ENCODE results near the gene ZNF544.
"Not testable (repeated sequence)": the region's sequence is repeated elsewhere in the genome, so short reads cannot be mapped to it uniquely, and the experiment has no call there.

Gene ZNF544

DNA sequence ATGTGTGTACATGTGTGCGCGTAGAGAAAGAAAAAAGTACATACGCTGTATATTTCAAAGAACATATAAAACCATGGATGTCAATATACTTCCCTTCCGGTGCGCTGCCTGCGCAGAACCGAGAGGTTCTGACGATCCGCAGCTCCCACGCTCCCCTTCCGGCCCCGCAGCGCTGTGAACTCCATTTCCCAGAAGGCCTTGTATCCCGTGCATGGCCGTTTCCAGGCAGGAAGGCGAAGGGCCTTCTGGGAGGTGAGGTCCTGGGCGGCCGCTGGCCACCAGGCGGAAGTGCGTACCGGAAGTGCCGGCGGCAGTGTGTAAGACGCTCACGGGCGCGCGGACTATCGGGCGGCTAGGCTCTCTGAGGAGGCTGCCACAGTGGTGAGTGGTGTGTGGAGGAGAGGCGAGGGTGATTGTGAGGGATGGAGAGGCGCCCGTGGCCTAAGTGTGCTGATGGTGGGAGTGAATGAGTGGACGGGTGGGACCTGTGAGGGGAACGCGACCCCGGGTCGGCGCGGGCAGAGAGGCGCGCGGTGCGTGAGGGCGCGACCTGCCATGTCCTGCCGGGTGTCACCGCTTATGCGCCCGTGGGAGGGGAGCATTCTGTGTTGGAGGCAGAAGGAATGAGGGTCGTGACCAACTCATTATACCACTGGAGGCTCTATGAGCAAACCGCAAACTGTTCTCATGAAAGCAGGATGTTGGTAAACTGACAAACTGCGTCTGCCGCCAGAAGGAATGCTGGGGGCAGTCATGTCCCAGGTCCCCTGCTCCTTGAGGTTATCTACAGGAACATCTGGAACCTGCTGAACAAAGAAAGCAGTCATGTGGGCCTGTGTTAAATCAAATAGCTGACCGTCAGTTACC lies 76.6 kb downstream of the ZNF544 start, which contains the start of gene ERVK3-1:
Gene ERVK3-1, plus strand, starts transcription at position 313 of the 867 bp plus-strand sequence. CDS start 6,792 bp downstream, outside the sequence.
- peak; percentile 95 for DNase-seq (ENCODE audit: low spot score)

DNA sequence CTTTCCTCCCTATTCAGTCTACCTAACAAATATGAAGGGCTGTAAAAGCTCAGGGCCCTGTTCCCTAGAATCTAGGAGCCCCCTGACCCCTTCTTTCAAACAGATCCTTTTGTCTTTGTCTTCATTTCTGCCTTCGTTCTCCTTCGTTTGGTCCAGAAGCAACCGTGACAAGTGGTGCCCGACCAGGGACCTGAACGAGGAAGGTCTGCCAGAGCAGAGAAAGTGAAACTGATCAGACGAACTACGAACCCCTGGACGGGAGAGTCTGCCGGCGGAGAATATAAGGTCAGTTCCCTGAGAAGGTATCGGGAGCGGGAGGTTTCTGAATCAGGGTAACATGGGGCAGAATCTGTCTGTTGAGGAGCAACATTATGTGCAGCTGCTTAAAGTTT lies 77.2 kb downstream of the ZNF544 start:
- no peak for DNase-seq (ENCODE audit: low spot score)

DNA sequence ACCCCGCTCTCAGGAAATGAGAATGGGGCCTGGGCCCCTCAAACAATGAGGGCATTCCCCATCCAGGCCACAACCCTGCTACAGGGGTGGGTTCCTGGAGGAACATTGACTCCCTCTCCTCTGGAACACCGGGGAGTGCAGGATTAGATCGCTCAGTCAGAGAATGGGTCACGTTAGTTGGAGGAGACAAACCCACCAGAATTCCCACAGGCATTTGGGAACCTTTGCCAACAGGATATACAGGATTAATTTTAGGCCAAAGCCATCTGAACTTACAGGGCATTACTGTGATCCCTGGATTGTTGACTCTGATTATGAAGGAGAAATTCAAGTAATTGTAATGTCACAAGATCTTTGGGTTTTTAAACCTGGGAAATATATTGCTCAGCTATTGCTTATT lies 79.0 kb downstream of the ZNF544 start:
- DNase-seq (ENCODE audit: low spot score): no peak

DNA sequence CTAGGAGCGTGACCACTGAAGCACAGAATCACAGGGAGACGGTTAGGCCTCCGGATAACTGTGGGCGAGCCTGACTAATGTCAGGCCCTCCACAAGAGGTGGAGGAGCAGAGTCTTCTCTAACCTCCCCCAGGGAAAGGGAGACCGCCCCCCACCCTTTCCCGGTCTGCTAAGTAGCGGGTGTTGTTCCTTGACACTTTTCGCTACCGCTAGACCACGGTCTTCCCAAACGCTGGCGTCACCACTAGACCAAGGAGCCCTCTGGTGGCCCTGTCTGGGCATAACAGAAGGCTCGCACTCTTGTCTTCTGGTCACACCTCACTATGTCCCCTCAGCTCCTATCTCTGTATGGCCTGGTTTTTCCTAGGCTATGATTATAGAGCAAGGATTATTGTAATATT lies 82.0 kb downstream of the ZNF544 start:
- not testable (repeated sequence) for DNase-seq (ENCODE audit: low spot score)

DNA sequence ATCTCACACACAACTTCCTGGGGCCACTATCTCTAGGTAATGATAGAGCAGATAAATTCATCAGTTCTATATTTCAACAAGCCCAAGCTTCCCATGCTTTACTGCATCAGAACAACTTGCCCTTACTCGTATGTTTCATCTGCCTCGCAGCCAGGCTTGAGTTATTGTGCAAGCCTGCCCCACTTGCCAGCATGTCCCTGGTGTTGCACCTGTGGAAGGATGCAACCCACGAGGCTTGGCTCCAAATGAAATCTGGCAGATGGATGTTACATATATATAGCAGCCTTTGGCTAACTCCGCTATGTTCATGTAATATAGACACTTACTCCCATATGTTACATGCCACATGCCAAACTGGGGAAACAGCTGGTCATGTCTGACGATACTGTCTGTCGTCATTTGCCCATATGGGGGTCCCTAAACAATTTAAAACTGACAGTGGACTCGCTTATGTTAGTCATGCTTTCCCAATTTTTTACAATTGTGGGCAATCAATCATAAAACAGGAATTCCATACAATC lies 82.7 kb downstream of the ZNF544 start:
- DNase-seq (ENCODE audit: low spot score): no peak
